Cardiac muscle cell (in vitro differentiated cells and primary cell): ENCODE measurements around the gene NEDD4L. TPM values are rescaled to one million over a fixed set of nuclear protein-coding genes. Genes with fewer than 3 reads are reported as not detected.

Experiments
- DNase-seq, 2 donors: peaks; one replicate each; pipeline versions ENCODE4 v3.0.0 to v3.0.0-alpha.2; 2010 to 2017; ENCODE audit warnings: low read depth in 1 of 2, low spot score in 1 of 2
- H3K27ac ChIP-seq: fragments of 200-600 bp; sonication (generic); 2 replicates; pipeline ENCODE4 v1.5.1; 2016
- H3K27me3 ChIP-seq: fragments of 200-600 bp; sonication (generic); 2 replicates; pipeline ENCODE4 v1.6.0; 2016; ENCODE audit warnings: control low read depth
- H3K36me3 ChIP-seq: fragments of 200-600 bp; sonication (generic); 2 replicates; pipeline ENCODE4 v1.5.1; 2016; ENCODE audit warnings: control low read depth
- H3K4me1 ChIP-seq: fragments of 200-600 bp; sonication (generic); 2 replicates; pipeline ENCODE4 v1.8.1; 2017; ENCODE audit warnings: low read depth, mild to moderate bottlenecking, mixed run types
- H3K4me3 ChIP-seq: fragments of 200-600 bp; sonication (generic); 2 replicates; pipeline ENCODE4 v1.5.1; 2016; ENCODE audit warnings: mild to moderate bottlenecking
- H3K9me3 ChIP-seq: fragments of 200-600 bp; sonication (generic); 2 replicates; pipeline ENCODE4 v1.5.1; 2017; ENCODE audit warnings: low read depth, mild to moderate bottlenecking, control low read depth
- polyA plus RNA-seq: library from polyadenylated mRNA; unstranded; fragments of >200 nt; fragmentation: Nextera tagmentation; extraction: Ambion mirVana; gene quantifications from 2 replicates; pipeline ENCODE4 v1.2.1, GENCODE V29; 2016
- total RNA-seq: library from RNA; depleted of rRNA; stranded (reverse); fragments of >200 nt; gene quantifications from 2 replicates; pipeline ENCODE4 v1.2.3, GENCODE V29; 2016
- TF ChIP-seq, protein P1 (sequence below): IDR thresholded peaks from 2 replicates; pipeline ENCODE4 v1.5.1; 2012; ENCODE audit warnings: low read depth, mild to moderate bottlenecking, low read length

The NEDD4L gene
- total and polyA plus RNA-seq, 2 experiments from 2014 or later: 30.8 to 40.5 TPM

GRCh38 chr18:58190842-58191530, 147.0 kb downstream of the NEDD4L start:
- Histone ChIP-seq H3K4me1 (peaks cover 52% of the 10 kb centered on the region), H3K4me3 (no peak overlapping the region), H3K9me3 (no peaks in the 10 kb centered on the region), H3K27ac (no peak overlapping the region), H3K27me3 (no peaks in the 10 kb centered on the region), H3K36me3 (no peaks in the 10 kb centered on the region)
- TF ChIP-seq, protein P1, sequence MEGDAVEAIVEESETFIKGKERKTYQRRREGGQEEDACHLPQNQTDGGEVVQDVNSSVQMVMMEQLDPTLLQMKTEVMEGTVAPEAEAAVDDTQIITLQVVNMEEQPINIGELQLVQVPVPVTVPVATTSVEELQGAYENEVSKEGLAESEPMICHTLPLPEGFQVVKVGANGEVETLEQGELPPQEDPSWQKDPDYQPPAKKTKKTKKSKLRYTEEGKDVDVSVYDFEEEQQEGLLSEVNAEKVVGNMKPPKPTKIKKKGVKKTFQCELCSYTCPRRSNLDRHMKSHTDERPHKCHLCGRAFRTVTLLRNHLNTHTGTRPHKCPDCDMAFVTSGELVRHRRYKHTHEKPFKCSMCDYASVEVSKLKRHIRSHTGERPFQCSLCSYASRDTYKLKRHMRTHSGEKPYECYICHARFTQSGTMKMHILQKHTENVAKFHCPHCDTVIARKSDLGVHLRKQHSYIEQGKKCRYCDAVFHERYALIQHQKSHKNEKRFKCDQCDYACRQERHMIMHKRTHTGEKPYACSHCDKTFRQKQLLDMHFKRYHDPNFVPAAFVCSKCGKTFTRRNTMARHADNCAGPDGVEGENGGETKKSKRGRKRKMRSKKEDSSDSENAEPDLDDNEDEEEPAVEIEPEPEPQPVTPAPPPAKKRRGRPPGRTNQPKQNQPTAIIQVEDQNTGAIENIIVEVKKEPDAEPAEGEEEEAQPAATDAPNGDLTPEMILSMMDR: no peak
- DNase-seq: no peak

- no peak for DNase-seq
- no peaks in the 10 kb centered on the region for H3K9me3 ChIP-seq
- no peak overlapping the region for H3K4me3 ChIP-seq
- no peaks in the 10 kb centered on the region for H3K27me3 ChIP-seq
- H3K36me3 ChIP-seq: no peaks in the 10 kb centered on the region
- TF ChIP-seq, protein P1: no peak
- peaks cover 53% of the 10 kb centered on the region for H3K4me1 ChIP-seq
- no peak overlapping the region for H3K27ac ChIP-seq
These were observed 147.6 kb downstream of the NEDD4L start for GRCh38 chr18:58191626-58192025.

- no peak overlapping the region for H3K27ac ChIP-seq
- no peaks in the 10 kb centered on the region for H3K9me3 ChIP-seq
- H3K4me3 ChIP-seq: no peak overlapping the region
- TF ChIP-seq, protein P1: no peak
- DNase-seq: no peak
- H3K36me3 ChIP-seq: no peaks in the 10 kb centered on the region
- H3K4me1 ChIP-seq: peaks cover 44% of the 10 kb centered on the region
- no peaks in the 10 kb centered on the region for H3K27me3 ChIP-seq
These were observed 148.5 kb downstream of the NEDD4L start for GRCh38 chr18:58192519-58192918.

- Histone ChIP-seq H3K9me3 (no peaks in the 10 kb centered on the region), H3K27ac (no peak overlapping the region), H3K27me3 (no peaks in the 10 kb centered on the region), H3K36me3 (no peaks in the 10 kb centered on the region), H3K4me1 (peaks cover 29% of the 10 kb centered on the region), H3K4me3 (no peak overlapping the region)
- TF ChIP-seq, protein P1: peak; percentile 31
- peak in 1 of 2 donors; percentile 57 for DNase-seq
These were observed 150.0 kb downstream of the NEDD4L start for GRCh38 chr18:58194028-58194427.

DNA sequence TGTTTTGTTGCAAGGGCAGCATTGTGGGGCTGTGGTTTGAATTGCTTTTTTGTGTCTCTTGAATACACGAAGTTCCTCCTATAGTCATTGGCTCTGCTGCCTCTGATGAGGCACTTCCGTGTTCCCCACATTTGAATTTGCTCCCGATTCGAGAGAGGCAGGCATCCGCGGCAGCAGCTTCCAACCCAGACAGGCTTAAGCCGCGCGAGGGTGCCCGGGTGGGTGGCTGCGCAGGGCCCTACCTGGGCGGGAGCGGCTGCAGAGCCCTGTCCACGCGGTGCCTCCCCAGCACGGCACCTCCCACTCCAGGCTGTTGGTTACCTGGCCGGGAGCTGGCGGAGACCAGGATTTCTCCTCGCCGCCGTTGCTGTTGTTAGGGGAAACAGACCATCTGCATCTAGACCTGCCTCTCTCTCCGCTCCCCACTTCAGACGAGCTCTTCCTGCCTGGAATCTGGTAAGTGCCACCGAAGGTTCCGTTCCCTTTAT, 151.3 kb downstream of the NEDD4L start:
- Histone ChIP-seq H3K27ac (no peak overlapping the region), H3K9me3 (no peaks in the 10 kb centered on the region), H3K4me1 (peaks cover 20% of the 10 kb centered on the region), H3K27me3 (no peaks in the 10 kb centered on the region), H3K36me3 (no peaks in the 10 kb centered on the region), H3K4me3 (no peak overlapping the region)
- DNase-seq: peak in 1 of 2 donors; percentile 37
- TF ChIP-seq, protein P1: no peak
